GM21737 (cell line): ENCODE results near the gene SLC45A3.
A peak's percentile ranks its signal among the peaks of the same experiment; 100 is the strongest.
"Not testable (repeated sequence)": the region's sequence is repeated elsewhere in the genome, so short reads cannot be mapped to it uniquely, and the experiment has no call there.

ENCODE experiments used
- ATAC-seq: cut with Tn5 transposase; IDR thresholded peaks from one replicate; pipeline ENCODE4 v1.9.1; 2021; ENCODE audit warnings: mild to moderate bottlenecking, moderate library complexity; ENCODE audit not compliant: unreplicated experiment

Gene SLC45A3, protein sequence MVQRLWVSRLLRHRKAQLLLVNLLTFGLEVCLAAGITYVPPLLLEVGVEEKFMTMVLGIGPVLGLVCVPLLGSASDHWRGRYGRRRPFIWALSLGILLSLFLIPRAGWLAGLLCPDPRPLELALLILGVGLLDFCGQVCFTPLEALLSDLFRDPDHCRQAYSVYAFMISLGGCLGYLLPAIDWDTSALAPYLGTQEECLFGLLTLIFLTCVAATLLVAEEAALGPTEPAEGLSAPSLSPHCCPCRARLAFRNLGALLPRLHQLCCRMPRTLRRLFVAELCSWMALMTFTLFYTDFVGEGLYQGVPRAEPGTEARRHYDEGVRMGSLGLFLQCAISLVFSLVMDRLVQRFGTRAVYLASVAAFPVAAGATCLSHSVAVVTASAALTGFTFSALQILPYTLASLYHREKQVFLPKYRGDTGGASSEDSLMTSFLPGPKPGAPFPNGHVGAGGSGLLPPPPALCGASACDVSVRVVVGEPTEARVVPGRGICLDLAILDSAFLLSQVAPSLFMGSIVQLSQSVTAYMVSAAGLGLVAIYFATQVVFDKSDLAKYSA

DNA sequence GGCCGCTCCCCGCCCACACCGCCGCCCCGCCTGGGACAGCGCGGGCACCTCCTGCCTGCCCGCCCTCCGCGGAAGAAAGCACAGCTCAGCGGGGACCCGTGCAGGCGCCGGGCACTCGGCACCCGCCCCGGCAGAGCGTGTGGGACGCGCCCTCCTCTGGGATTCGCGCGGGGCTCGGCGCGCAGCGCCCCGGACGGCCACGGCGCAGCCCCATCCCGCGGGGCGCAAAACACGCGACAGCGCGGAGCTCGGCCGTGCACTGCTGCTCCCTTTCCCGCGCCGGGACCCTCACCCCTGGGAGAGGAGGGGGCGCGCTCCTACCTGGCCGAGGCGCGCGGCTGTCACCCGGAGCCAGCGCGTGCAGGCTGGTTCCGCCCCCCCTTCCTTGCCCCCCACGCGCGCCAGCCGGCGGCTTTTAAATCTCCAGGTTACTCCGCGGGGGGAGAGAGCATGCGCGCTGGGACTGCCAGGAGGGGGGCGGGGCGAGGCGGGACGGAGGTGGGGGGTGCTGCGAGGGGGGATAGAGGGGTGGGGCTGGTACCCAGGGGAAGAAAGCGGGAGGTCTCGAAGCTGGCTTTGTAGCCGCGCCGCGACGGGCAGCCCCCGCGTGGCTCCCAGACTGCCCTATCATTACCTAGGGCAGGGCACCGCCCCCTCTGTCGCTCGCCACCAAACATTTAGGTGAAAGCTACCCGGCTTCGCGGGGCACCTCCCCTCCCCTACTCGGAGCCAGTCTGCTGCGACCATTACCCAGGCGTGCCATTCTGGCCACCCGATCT lies at the start of gene SLC45A3:
Gene SLC45A3 (minus strand): TSS at position 437 of the 779 bp plus-strand sequence. CDS start 15,853 bp downstream, outside the sequence.
- ATAC-seq: no peak

DNA sequence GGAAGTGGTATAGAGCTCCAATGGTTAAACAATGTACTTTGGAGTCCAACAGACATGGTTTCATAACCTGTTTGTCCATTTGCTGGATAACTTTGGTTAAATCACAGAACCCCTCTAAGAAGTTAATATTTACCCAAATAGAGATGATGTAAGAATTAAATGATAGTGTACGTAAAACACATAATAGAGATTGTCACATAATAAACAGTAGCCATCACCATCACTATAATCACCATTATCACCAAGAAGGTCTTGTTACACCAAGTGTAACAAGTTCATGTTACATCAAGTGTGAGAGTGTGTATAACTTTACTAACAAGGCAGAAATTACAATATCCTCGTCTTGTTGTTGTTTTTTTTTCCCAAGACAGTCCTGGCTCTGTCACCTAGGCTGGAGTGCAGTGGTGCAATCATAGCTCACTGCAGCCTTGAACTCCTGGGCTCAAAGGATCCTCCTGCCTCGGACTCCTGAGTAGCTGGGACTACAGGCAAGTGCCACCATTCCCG lies 46.4 kb upstream of the SLC45A3 start:
- no peak for ATAC-seq

DNA sequence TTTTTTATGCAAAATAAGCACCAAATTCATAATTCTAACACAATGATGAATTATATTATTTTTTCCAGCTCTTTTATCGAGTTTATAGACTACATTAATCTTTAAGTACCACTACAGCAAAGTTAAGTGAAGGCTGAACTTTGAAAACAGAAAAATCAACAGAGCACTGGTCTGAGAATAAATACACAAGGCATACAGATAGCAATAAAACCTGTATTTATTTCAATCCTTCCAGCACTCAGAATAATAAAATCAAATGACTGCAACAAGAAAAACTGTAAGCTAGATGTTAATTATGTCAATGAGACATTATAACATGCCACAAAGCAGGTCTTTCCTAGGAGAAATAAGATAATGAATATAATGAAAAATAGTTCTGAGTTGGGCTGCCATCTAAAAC lies 45.2 kb upstream of the SLC45A3 start:
- ATAC-seq: no peak

DNA sequence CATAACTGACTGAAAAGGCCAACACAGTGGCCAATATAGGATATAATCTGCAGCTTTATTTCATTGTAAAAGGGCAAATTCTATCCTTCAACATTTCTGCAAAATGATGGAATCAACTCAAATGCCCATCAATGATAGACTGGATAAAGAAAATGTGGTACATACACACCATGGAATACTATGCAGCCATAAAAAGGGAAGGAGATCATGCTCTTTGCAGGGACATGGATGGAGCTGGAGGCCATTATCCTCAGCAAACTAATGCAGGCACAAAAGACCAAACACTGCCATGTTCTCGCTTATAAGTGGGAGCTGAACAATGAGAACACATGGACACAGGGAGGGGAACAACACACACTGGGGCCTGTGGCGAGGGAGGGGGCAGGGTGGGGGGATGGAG lies 40.4 kb upstream of the SLC45A3 start:
- ATAC-seq: not testable (repeated sequence)

DNA sequence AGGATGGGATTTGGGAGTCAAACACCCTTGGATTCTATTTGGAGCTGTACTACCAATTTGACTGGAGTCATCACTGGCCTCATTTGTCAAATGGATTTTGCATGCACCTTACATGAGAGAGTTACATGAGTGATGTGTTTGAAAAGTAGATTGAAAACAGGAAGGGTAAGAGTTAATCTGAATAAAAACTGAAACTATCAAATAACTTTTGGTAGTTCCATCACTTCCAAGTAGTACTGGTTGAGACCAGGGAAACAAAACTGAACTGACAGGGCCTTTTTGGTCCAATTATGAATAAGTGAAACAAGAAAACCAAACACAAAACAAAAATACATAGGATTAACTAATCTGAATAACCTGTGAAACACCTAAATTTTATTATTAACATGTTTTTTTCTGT lies 39.5 kb upstream of the SLC45A3 start:
- no peak for ATAC-seq

DNA sequence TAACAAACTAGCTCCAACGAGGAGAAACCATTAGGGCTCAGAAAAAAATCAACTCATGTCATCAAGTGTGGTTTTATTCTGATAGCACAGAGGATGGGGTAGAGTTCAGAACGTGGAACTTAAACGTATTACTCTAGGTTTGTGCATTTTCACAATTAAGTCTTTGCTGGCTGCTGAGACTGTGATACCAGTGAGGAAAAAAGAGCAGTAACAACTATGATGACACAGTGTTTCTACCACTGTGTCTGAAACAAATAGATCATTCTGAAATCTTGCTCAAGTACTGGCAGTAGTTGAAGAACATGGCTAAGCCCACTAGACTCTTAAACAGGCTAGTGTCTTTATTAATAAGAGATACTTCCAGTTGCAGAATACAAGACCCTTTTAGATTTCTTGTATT lies 38.7 kb upstream of the SLC45A3 start:
- ATAC-seq: no peak

DNA sequence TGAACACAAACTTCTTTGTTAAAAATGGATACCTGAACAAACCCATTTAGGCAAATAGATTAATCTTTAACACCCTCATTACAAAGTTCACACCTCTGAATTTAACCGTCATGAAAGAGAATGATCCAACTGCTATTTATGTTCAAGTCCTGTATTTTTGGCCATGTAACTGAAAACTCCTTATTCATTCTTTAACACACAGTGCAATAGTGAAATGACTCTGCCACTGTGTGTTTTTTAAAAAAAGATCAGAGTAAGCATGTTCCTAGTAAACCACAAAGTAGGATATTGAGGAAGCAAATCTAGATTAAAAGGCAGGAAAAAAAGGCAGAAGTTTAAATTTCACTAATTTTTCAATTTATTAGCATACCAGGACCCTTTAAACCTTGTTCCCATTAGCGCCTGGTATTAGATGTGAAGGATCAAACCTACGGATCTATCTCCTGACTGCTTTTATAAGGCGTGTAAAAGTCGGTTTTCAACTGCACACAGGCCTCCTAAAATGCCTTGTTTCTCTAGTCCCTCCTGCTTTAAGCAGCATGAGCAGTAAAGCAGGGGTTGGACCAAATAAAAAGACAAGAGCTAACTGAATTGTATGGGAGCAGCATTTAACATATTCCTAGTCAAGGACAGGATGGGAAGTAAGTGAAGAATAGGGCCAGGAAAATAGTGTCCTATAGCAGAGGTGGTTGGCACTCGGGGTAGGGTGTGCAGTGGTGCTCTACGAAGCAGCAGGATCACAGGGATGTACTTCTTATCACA lies 36.2 kb upstream of the SLC45A3 start:
- ATAC-seq: no peak

DNA sequence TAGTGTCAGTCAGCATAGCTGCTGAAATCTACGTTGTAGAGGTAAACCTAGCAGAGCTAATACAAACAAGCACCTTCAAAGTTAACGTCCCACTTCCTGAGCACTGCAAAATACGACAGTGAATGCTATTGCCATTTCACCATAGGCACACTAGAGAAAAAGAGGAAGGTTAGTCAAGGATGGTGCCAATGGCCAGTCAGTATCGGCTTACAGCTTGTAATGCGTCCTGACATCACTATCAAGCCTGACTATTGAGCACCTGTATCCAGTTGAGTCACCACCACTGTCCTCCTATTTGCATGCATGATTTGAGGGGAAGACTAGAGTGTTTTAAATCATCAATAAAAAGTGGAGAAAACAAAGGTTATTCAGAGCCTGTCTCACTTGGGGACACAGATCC lies 35.3 kb upstream of the SLC45A3 start:
- no peak for ATAC-seq

DNA sequence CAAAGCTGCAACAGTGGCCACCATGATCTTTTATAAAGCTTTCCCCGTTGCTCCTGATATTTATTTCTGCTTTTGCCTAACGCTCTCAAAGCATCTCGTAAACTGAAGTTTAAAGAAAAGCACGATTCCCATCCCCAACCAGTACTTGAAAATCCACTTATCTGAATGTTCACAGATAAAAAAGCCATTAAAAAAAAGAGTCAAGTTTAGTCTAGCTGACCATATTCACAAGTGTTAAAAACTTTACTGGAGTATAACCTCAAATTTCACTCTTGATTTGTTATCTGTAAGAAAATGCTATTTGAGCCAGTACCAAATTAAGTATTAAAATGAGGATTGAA lies 34.6 kb upstream of the SLC45A3 start:
- no peak for ATAC-seq

DNA sequence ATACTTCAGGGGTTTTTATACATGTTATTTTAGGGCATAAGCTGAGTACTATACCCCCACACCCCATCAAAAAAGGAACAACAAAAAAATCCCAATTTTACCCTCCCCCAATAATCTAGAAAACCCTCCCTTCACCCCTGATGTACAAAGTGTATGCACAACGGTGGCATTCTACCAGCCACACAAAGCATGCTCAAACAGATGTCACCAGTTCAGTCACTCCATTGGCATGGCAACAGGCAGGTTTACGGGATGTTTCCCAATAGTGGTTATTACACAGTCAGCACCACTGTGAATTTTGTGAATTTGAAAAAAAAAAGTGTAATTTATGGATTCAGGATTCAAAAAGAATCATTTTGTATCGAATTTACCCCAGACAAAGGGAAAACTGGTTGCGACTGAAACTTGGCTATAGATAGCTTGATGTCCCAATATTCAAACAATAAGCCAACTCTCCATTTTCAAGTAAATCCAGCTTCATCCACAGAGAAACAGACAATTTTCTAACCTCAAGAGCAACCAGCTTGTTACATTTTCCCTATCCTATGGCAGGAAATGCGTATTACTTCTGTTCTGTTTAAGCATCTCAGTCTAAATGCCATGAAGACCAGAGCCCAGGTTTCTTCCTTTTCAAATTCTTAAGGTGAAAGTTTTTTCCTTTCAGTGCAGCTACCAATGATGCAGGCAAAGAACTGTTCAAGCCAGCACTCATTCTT lies 34.0 kb upstream of the SLC45A3 start:
- ATAC-seq: no peak

DNA sequence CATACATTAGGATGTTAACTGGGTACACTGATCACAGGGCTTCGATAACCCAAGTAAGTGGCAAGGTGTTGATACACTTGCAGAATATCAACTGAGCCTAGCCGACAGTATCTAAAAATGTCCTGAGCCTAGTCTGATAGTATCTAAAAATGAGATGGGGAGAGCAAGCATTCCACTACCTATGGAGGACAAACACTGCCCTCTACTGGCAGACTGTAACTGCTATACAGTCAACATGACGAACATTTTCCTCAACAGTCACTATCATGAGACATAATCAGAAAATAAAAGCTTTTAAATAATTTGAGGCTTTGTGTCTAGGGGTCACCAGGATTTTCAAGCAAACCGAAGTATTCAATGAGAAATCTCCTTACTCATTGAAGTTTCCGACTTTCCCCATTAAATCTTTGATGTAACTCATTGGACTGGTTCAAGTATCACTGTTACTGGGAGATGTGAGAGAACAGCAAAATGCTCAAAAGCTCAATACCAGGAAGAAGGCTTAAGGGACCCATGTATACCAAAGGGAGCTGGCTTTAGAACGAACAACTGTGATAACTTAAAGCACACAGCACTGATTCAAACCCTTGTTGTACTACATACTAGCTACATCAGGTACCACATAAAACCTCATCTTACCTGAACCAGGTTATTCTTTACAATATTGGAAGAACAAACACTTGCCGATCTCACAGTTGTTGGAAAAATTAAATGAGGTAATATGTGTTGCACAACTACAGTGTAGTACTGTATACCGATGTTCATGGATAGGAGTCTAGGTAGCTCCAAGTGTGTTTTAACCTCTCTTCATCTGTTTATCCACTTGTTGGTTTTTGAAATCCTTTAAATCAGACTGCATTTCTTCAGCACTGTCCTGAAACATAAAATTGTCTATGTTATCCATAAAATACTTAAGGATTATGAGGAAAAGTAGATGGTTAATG lies 31.1 kb upstream of the SLC45A3 start:
- ATAC-seq: peak; percentile 64

DNA sequence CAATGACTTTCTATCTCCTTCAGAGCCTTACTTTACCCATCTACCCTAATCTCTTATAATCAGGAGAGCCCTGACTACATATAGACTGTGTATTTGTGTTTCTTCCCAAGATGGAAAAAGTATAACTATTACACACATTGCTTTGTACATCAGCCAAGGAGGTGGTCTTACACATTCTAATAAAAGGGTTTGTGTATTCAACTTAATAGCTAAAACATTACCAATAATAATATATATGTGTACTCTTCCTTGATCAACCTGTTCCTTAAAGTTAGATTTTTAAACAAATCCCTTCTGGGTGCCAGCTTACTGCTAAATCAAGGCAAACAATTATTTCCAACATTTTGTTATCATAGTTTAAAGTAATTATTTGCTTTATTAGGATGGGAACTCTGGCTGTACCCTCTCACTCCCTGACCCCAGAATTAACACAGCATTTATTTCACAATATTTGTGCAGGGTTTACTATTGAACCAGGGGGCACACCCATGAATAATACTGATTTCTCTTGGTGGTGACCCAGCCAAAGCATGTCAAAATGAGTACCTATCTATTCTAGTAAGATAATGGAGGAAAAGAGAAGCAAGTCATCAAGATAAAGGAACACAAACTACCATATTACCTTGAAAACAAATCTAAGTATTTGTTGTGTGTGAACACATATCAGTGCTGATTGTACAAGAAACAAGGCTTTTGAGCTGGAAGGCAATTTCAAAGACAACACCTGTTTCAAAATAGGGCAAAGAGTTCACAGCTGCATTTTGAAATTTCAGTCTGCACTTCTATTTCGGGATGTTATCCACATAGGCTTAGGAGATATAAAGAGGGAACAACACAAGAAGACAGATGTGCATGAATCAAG lies 30.1 kb upstream of the SLC45A3 start:
- no peak for ATAC-seq

DNA sequence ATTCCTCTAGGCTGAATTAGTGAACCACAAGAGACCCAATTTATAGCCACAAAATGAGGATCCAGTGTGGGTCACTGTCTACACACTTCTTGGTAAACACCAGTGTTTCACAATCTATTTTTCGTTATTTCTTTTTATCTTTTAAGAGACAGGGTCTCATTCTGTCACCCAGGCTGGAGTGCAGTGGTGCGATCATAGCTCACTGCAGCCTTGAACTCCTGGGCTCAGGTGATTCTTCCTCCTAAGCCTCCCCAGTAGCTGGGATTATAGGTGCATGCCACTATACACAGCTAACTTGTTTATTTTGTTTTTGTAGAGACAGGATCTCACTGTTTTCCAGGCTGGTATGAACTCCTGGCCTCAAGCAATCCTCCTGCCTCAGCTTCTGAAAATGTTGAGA lies 29.3 kb upstream of the SLC45A3 start:
- ATAC-seq: no peak

DNA sequence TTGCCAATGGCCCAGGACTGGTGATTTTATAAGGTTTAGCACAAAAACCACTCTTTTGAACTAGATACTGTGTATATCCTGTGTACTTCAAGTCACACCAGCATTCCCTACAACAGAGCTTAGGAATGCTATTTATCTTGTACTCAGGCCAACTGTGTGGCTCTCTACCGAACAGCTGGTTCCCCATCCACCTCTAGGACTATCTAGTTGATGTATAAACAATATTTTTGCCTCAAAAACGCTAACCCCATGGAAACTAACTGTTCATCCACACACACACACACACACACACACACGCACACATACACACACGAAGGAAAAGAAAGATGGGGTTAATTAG lies 28.7 kb upstream of the SLC45A3 start:
- ATAC-seq: no peak

DNA sequence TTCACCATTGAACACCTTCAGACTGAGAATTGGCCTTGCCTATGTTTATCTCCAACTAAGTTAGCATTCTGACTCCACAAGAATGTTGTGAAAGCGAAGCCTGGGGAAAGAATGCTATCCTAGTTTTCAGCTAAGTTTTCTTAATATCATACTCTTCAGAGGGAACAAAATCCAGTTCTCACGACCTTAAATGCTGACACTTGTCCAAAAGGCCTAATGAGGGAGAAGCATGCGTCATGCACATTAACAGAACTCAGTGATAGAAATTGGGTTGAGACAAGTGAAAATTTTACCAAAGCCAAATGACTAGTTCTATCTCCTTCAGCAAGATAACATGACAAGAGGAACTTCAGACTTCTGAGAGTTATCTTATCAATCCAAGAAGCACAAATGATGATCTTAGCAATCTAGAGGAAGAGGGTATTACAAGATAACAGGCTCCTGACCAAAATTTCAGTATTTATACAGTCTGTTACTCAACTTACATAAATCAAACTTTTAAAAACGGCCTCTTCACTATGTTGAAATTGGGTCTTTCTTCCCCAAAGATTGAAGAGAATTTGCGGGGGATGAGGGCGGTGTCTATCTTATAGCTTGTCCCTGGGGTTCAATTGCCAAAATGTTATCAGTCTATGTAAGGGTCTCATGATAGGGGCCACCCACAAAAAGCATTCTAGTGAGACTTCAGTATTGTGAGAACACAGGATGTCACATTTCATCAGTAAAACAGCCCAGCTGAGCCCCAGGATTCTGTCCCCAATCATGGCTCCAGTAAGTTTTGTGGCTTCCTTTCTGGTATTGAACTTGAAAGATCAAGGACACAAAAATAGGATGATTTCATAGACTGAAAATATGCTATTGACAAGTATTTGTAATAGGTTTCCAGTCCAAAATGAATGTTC lies 26.5 kb upstream of the SLC45A3 start:
- ATAC-seq: no peak

DNA sequence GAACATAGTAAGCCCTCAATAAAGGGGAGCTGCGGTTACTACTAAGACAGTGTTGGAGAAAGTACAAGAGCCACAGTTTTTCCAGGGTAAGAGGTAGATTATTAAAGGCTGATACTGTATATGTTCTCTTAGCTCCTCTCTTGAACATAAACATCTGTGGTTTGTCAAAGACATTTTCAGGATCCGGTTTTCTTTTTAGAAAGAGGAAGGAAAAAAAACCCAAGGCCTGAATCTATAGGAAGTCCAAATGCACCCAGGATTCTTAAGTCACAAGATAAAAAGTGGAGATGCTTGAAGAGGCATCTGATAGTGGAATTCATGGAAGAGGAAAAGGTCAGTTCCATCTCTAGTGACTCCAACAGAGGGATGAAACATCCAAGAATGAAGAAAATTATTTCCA lies 24.6 kb upstream of the SLC45A3 start:
- ATAC-seq: no peak

DNA sequence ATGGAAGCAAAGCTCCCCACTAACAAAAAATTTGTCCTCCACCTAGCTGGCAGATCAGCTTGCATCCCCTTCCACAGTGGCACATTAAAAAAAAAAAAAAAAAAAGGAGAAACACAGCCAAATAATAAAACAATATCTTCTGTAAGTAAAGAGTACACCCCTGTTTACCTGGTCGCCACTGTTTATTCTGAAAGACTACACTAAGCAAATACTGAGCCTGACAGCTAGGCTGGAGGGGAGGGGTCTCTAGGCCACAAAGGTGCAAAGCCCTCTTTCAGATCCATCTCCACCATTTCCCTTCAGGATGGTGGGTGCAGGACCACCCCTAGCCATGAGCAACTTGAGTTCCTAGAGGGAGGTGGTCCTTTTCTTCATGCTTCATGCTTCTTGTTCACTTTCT lies 22.8 kb upstream of the SLC45A3 start:
- ATAC-seq: no peak

DNA sequence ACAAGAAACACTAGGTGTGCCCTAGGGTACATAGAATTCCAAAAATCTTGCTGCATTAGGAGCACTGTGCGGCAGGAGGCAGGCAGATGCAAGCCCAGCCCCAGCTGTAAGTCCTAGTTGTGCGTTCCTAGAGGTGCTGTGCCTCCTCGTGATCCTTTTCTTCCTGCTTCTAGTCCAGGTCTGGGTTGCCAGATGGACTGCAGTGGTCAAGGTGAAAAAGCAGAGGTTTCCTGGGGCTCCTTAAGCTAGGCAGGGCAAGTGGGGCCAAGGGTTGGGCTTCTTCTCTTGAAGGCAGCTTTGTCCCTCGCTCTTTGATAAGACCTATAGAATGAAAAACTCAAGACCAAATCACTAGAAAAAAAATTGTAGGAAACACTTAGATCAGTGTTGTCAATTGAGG lies 21.6 kb upstream of the SLC45A3 start:
- no peak for ATAC-seq
